Ecto neural progenitor cell (in vitro differentiated cells): ENCODE results near the gene GRID1.

Experiments used
- DNase-seq: peaks from one replicate; pipeline ENCODE4 v3.0.0-alpha.2; 2018; ENCODE audit warnings: low spot score

The GRID1 gene

DNA sequence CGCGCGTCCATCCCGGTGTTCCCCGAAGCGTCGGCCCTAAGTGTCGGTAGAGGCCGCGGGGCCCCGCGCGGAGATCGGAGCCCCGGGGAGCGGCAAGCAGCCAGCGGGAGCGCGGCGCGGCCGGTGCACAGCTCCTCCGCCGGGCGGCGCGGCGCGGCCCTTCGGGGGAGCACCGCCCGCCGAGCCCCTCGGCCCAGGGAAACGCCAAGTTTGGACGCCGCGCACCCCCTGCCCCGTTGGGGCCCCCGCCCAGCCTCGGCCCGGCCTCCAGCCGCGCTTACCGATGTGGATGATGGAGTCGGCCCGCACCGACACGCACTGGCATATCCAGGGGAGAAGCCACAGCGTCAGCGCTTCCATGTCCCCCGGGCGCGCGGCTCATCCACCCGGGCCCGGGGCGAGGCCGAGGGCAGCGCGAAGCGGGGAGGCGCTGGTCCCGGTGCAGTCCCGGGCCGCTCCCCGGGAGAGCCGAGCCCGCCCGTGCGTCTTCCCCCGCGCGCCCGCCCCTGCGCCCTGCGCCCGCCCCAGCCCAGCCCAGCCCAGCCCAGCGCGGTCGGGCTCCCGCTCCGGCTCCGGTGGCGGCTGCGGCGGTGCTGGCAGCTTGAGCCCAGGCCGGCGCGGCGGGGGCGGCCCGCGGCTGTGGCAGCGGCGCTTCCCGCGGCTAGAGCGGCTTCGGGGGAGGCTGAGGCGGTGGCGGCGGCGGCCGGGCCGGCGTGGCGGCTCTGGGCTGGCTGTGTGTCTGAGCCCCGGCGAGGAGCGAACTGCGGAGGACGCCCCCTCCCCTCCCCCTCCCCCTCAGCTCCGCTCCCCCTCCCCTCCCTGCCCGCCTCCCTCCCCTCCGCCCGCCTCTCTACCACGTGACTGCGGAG is at the start of gene GRID1:
Gene GRID1, minus strand, starts transcription at position 763 of the 869 bp plus-strand sequence.
- DNase-seq, result peak; percentile 82

DNA sequence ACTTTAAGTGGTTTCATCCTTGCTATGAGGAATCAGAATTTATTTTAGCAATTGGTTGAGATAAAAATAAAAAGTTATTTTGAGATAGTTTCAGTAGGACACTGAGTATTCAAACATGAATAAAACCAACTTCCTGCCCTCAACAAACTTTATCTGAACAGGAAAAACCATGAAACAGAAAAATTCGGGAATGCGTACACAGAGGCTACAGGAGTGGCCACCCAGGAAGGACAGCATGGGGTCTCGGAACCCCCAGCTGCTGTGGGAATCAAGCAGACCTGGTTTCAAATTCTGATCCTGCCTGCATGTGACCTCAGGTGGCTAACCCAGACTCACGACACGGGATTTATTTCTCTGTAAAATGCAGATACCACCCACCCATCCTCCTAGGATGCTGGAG is 49.0 kb upstream of the GRID1 start:
- no peak for DNase-seq

DNA sequence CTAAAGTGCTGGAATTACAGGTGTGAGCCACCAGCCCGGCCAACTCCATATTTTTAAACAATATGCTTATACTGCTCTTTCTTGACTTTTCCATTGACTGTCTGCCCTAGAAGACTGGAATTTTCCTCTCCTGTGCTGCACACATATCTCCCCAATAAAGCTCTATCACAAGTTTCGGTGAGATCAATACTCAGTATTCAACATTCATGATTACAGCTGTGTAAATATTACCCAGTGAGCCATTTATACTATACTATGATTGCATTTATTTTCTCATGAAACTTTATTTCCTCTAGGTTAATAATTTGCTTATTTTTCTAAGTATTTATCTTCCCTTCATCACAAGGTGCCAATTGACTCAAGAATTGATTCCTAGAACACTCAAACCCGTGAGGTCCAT is 48.5 kb upstream of the GRID1 start:
- DNase-seq, result no peak

DNA sequence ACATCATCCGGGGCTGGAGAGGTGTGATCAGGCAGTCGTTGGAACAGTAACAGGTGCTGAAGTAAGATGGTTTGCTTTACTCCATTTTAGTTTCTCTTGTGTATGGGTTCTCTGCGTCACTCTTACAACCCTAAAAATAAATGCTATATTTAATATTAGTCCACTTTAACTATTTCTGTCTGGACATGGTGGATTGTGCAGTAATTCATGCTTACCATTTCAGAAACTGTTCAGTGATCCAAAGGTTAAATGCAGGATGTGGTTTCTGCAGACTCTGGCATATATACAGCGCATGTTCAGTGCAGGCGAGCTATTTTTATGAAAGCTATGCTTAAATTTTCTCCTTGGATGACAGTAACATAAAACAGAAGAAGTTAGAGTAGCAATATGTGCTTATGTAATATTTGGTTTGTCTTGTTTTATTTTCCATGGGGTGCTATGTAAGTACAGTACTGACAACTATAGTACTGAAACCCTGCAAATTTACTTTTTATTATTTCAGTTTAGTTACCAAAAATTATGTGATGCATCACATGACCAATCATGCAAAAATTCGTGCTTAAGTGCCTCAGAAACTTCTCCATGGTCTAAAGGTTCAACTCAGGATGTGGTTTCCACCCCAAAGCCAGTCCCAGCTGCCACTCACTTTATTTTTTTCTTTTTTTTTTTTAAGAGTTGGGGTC is 46.6 kb upstream of the GRID1 start:
- DNase-seq, result no peak

DNA sequence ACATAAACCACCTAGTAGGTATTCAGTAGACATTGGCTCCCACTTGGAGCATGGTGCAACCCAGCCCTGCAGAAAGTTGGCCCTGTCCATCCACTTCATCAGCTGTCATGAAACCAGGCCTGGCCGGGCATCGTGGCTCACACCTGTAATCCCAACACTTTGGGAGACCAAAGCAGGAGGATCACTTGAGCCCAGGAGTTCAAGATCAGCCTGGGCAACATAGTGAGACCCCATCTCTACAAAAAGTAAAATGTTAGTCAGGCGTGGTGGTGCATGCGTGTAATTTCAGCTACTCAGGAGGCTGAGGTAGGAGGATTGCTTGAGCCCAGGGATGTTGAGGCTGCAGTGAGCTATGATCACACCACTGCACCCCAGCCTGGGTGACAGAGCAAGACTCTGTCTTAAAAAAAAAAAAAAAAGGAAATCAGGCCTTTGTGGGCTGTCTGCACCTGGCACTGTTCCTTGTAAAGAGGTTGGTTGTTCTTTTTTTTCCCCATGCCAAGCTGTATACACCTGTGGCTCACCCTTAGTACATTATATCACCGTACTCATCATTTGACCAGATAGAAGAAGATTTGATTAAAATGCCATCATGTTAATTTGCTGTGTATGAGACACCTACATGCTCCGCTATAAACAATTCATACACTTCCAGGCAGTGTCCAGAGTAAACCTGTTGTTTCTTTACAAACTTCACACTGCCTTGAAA is 45.4 kb upstream of the GRID1 start:
- no peak for DNase-seq

DNA sequence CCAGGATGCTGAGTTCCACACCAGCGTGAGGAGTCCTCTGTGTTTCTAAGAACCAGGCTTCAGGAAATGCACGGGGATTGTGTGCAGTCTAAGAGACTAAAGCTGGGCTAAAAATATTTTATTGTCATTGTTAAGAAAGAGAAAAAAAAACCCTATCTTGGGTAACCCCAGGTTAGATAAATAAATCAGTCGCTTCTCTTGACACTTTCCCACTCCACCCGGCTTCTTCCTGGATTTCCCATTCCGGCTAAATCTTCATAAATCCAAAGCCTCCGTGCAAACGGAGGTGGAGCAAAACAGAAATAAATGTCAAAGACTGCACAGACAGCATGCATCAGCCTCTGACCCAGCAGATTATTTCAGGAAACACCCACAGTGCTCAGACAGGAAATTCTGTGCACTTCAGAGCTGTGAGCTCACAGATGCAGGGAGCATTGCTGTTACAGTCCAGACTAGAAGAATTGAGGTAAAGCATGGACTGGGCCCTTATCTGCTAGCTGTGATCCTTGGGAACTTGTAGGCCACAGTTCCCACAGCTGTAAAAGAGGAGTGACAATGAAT is 44.8 kb upstream of the GRID1 start:
- no peak for DNase-seq

DNA sequence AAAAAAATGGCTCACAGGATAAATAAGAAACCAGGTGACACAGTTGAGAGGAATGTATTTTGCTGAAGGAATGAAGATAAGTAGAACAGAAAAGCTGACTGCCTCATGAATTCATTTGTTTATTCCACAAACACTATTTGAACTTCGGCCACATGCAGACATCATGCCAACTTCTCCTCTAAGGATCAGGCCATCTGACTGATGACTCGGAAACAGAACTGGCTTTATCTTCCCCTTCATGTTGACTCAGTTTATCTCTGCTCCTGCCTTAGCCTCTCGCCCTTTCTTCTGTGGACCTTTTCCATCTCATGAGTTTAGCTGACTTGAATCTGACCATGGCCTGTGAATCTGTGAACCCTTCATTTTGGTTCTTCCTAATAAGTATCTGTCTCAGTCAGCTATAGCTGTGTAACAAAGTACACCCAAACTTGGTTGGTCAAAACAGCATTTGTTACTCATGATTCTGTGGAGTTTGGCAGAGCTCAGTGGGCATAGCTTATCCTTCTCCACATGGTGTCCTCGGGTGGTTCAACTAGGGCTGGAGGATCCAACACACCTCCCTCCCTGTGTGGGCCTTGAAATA is 44.0 kb upstream of the GRID1 start:
- DNase-seq, result no peak

DNA sequence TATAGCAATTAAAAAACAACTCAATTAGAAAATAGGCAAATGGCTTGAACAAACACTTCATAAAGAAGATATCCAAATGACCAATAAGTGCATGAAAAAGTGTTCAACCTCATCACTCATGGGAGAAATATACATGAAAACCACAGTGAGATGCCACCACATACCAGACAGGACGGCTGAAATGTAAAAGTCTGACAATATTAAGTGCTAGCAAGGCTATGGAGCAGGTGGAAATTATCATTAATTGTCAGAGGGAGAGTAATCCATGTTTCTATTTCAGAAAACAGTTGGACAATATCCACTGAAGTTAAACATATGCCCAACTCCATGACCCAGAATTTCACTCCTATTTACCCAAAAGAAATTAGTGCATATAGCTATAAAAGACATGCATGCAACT is 42.6 kb upstream of the GRID1 start:
- no peak for DNase-seq

DNA sequence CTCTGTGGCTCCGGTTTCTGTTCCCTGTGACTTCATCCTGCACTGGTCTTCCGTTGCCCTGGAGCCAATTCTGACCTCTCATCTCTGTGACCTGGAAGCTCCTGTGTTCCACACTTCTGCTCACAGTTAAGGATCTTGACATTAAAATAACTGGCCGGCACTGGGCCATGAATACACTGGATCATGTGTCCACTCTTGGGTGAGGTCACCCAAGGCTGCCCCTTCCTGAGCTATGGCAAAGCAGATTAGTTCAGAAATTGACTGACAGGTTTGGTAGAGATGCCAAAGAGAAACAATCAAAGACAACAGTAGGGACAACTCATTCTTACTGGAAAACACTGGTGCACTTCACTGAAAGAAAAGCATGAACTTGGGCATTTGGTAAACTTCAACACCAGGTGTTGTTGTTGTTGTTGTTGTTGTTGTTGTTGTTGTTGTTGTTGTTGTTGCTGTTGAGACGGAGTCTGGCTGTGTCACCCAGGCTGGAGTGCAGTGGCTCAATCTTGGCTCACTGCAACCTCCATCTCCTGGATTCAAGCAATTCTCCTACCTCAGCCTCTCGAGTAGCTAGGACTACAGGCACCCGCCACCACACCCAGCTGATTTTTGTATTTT is 36.7 kb upstream of the GRID1 start:
- no peak for DNase-seq

DNA sequence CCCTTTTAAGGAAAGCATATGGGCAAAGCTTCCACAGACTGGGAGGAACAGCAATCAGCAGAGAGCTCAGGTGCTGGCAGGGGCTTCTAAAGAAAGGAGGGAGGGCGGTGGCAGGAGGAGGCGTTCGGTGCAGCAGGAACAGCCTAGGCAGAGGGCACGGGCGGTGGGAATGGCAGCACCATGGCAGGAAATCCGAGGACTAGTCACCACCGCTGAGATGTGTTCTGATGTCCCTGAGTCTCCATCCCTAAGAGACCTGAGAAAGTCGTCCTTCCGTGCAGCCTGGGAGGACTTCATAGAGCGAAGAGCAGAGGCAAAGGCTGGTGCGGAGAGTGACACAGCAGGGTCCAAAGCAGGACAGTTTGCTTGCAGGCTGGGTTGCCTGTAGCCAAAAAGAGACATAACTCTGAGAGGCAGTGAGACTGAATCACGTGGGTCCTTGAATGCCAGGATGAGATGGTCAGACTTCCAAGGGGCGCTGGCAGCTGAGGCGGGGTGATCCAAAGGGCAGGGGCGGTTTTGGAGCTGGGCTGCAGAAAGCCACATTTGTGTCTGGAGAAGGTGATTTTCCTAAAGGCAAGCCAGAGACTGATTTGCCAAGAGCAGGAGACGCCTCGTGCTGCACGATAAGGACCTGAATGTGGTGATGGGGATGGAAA is 35.8 kb upstream of the GRID1 start:
- DNase-seq, result peak; percentile 49

DNA sequence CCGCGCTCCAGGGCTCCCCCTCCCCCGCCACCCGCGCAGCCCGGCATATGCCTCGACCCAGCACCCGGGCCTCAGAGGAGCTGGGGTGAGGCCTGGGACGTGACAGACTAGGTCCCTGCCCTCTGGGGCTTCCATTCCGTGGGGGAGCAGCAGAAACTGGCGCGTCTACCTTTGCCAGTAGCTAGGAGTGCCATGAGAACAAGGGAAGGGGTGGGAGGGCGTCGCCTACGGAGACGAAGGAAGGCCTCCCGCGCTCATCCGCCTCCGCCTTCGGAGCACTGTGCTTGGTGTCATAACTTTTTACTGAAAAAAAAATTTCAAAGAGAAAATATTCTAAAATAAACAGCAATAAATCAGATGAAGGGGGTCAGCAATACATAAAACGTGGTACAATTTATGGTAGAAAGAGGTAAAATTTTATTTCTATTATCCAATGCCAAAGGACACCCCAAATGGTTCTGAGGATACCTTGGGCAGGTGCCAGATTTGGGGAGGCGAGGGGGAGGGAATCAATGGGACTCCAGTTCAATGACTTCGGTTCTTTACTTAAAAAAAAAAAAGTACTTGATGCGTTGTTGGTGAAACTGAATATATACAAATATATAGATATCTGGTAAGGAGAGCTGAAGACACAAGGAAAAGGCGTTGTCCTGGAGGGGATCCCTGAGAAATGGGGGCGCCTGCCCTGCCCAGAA is 35.1 kb upstream of the GRID1 start:
- no peak for DNase-seq

DNA sequence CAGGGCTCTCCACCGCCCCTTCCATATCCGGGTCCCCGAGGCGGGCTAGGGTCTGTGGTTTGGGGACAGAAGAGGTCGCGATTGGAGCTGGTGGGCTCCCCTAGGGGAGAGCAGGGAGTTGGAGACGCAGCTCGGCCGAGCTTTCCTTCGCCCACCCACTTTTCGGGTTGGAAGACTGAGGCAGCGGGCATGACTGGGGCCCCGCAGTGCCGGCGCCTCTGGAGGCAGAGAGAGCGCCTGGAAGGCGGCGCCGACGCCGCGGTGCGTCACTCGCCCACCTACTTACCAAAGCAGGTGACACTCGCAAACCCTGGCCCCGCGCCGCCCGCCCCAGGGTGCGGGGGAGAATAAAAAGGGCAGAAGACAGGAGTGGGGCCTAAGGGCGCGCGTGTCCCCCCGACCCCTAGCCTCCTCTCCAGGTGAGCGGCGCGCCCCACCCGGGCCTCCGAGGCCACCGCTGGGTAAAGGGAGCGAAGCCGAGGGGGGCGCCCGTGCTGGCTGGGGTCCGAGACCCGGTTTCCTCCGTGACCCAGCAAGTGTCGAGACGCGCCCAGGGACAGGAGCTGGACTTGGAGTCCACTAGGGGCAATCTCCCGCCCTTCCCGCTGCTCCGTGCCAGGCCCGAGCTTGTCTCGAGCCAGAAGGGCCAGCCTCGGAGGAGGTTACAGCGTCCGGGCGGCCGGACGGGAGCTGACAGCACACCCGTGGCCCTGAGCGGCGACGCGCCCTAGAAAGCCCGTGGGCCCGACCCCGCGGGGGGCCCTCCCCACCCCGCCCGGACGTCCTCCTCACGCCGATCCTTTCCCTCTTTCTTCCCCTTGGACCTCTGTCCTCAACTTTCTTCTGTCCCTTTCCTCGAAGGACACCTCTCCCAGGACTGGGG is 34.4 kb upstream of the GRID1 start:
- peak; percentile 70 for DNase-seq

DNA sequence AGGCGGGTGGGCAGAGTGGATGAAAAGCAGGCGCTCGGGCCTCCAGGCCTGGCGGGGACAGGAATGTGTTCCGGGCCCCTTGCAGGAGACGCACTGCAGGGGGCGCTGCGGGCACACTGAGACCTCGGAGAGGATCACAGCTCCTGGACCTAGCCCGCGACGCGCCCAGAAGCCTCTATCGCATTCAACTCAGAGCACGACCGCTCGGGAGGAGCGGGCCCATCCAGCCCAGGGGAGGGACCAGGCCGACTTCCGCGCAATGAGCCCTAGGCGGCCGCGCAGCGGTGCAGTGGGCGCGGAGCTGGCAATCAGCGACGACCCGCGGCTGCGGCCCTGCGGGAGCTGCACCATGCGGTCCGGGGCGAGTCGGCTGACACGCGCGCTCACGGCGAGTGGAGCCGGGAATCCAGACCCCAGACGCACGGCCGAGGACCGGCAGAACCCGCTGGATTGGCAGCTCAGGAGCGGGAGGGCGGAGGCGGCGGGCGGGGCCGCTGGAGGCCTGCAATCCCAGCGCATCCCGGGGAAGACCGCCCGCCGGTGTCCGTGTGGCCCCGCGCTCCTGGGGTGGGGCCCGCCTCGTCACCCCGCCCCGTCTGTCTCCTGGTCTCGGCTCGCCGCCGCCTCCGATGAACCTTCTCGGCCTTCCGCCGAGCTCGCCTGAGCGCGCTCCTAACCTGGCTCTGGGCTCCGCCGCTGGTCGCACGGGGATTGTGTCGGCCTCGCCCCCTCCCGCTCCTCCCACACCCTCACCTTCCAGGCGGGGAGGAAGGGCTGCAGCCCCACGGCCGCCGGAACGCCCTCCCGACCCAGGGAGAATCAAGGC is 33.5 kb upstream of the GRID1 start:
- peak; percentile 97 for DNase-seq

DNA sequence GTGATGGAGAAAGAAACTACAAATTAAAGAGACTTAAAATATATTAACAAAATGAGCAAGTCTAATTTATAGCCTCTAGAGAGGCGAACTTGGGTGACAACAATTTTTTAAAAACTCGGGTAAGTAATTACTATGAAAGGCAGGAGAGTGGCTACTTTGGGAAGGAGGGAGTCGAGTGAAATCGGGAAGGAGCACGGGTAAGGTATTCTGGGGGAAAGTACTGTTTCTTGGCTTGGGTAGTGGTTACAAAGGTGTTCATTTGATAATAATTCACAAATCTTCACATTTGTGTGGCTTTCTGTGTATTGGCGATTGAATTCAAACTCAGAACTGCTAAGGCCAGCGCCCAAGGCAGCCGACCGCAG is 32.9 kb upstream of the GRID1 start:
- no peak for DNase-seq

DNA sequence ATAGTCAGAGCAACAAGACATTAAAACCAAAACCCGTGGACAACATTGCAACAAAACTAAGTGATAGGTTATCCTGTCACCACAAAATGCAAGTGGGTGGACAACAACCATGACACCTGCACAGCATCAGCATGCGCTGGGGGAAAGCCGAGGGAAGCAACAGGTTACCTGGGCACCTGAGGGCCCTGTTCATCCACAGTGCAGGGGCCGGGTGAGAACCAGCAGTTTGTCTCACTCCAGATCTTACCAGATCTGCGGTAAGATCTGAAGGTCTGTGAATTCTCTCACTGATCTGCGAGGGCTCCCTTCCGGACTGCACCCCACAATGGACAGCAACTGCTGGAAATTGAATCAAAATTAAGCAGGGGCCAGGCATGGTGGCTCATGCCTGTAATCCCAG is 30.5 kb upstream of the GRID1 start:
- DNase-seq, result no peak

DNA sequence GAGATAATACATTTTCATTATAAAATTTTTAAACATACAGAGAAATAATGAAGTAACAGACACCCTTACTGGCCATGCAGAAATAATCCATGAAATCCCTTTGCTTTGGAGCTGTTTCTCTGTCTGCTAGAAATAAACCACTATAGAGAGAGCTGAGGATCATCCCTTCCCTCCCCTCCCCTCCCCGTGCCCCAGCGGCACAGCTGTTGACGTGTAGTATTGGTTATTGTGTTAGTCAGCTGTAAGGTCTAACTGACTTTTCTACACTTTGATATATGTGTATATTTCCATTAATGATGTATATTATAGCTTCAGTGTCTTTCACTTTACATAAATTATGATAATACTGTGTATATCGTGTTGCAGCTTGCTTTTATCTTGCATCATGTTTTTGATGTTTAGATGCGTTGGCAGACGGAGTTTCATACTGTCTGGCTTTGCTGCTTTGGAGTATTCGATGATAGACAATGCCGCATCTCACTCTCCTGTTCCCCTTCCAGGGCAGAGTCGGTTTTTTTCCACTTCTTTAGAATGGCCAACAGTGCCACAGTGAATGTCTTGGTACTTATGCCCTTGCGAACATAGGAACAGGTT is 27.4 kb upstream of the GRID1 start:
- DNase-seq, result no peak

DNA sequence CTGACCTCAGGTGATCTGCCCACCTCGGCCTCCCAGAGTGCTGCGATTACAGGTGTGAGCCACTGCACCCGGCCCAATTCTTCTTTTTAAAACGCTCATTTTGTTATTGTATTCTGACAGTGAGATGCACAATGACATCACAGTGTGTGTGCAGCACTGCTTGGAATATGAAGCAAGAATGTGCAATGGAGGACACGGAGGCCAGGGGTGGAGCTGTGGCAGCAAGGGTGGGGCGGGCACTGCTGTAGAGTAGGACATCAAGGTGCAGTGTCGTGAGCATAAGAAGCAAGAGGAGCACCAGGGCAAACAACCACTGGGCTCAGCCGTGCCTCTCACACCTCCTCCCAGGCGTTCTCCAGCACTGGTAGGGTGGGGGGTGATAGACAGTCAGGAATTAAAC is 26.8 kb upstream of the GRID1 start:
- no peak for DNase-seq

DNA sequence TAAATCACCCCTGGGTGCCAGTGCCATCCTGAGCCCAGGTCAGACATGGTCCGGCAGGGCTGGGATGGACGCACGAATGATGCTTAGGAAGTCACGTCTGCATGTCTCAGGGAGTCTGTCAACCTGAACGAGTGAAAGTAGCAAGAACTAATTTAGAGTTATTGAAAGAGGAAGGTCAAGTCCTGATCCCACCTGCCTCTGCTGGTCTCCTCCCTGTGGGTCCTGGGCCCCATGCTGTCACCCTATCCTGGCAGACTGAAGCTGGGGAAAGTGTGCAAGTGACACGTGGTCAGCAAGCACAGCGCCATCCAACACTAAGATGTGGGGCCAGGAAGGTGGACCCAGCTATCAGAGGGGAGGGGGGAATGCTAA is 26.1 kb upstream of the GRID1 start:
- DNase-seq, result no peak
